Right atrium auricular region (tissue), 2 donors: Measurements from ENCODE around the gene KCNMB2. TPM values are rescaled to one million over a fixed set of nuclear protein-coding genes. Genes with fewer than 3 reads are reported as not detected.

Experiments
- DNase-seq: peaks from one replicate; pipeline ENCODE4 v3.0.0-alpha.2; 2019; ENCODE audit warnings: low spot score
- H3K27ac ChIP-seq, 2 donors: fragments of 200-600 bp; sonication (generic); 1 replicate in 1 of 2; 2 replicates in 1 of 2; pipeline ENCODE4 v1.5.1; 2016 to 2019
- H3K27me3 ChIP-seq, 2 donors: fragments of 200-600 bp; sonication (generic); one replicate each; pipeline versions ENCODE4 v1.5.1 to v1.6.0; 2017 to 2019
- H3K36me3 ChIP-seq: fragments of 200-600 bp; sonication (generic); one replicate; pipeline ENCODE4 v1.5.1; 2016
- H3K4me1 ChIP-seq, 2 donors: fragments of 200-600 bp; sonication (generic); one replicate each; pipeline versions ENCODE4 v1.5.1 to v1.6.0; 2017 to 2019
- H3K4me3 ChIP-seq, 2 donors: fragments of 200-600 bp; sonication (generic); 1 replicate in 1 of 2; 2 replicates in 1 of 2; pipeline ENCODE4 v1.5.1; 2017 to 2019; ENCODE audit warnings: mild to moderate bottlenecking in 1 of 2, moderate library complexity in 1 of 2
- H3K9me3 ChIP-seq, 2 donors: fragments of 200-600 bp; sonication (generic); one replicate each; pipeline ENCODE4 v1.5.1; 2019
- total RNA-seq, 2 donors: library from RNA; depleted of rRNA; stranded (reverse); fragments of >200 nt; gene quantifications; one replicate each; pipeline ENCODE4 v1.1.0, GENCODE V29; 2016
- TF ChIP-seq, protein P1 (sequence below), 2 donors: fragments of 200-600 bp; sonication (generic); IDR thresholded peaks; one replicate each; pipeline ENCODE4 v1.5.1; 2019; ENCODE audit warnings: antibody characterized with exemption in 2 of 2

Gene KCNMB2
- total RNA-seq, 2 donors from 2014 or later = 2.8 to 18.2 TPM

DNA sequence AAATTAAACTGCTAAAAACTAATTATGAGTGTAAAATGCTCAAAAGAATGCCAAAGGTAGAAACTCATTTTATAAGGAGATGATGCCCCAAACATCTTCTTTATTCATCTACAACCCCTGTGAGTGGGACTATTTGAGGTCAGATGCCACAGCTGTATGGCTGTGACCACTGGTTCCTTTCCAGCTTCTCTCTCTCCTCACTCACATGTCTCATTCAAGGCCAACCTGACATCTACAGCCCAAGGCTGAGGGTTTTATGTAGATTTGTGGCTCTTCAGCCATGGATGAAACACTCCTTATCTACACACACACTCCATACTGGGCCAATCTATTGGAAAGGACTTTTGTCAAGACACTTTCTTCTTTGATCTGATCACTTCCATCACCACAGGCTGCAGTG lies 231.3 kb downstream of the KCNMB2 start:
- Histone ChIP-seq H3K36me3 (no peaks in the 10 kb centered on the region), H3K27me3 (no peaks in the 10 kb centered on the region), H3K4me3 (no peak overlapping the region)

GRCh38 chr3:178768072-178768864 lies 232.0 kb downstream of the KCNMB2 start:
- no peaks in the 10 kb centered on the region for H3K9me3 ChIP-seq
- no peak overlapping the region for H3K4me3 ChIP-seq
- DNase-seq = no peak
- no peaks in the 10 kb centered on the region for H3K27me3 ChIP-seq
- TF ChIP-seq, protein P1, sequence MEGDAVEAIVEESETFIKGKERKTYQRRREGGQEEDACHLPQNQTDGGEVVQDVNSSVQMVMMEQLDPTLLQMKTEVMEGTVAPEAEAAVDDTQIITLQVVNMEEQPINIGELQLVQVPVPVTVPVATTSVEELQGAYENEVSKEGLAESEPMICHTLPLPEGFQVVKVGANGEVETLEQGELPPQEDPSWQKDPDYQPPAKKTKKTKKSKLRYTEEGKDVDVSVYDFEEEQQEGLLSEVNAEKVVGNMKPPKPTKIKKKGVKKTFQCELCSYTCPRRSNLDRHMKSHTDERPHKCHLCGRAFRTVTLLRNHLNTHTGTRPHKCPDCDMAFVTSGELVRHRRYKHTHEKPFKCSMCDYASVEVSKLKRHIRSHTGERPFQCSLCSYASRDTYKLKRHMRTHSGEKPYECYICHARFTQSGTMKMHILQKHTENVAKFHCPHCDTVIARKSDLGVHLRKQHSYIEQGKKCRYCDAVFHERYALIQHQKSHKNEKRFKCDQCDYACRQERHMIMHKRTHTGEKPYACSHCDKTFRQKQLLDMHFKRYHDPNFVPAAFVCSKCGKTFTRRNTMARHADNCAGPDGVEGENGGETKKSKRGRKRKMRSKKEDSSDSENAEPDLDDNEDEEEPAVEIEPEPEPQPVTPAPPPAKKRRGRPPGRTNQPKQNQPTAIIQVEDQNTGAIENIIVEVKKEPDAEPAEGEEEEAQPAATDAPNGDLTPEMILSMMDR (IDR thresholded peaks at IDR 0.05) = no peak
- no peaks in the 10 kb centered on the region for H3K36me3 ChIP-seq
- no peak overlapping the region for H3K27ac ChIP-seq
- no peaks in the 10 kb centered on the region for H3K4me1 ChIP-seq

More for the DNA sequence above, 231.3 kb downstream of the KCNMB2 start:
- no peak for DNase-seq
- Histone ChIP-seq H3K27ac (no peak overlapping the region), H3K4me1 (no peaks in the 10 kb centered on the region), H3K9me3 (no peaks in the 10 kb centered on the region)
- TF ChIP-seq, protein P1 (IDR thresholded peaks at IDR 0.05) = no peak

- Histone ChIP-seq H3K4me3 (no peak overlapping the region), H3K4me1 (no peaks in the 10 kb centered on the region), H3K27me3 (no peaks in the 10 kb centered on the region), H3K27ac (no peak overlapping the region), H3K9me3 (no peaks in the 10 kb centered on the region), H3K36me3 (no peaks in the 10 kb centered on the region)
- DNase-seq = no peak
- TF ChIP-seq, protein P1 (IDR thresholded peaks at IDR 0.05) = no peak
These were observed 235.3 kb downstream of the KCNMB2 start for GRCh38 chr3:178771511-178771910.

- H3K9me3 ChIP-seq = no peaks in the 10 kb centered on the region
- no peaks in the 10 kb centered on the region for H3K36me3 ChIP-seq
- H3K27me3 ChIP-seq = no peaks in the 10 kb centered on the region
- no peak overlapping the region for H3K27ac ChIP-seq
- no peaks in the 10 kb centered on the region for H3K4me1 ChIP-seq
- DNase-seq = no peak
- TF ChIP-seq, protein P1 (IDR thresholded peaks at IDR 0.05) = no peak
- no peak overlapping the region for H3K4me3 ChIP-seq
These were observed 236.5 kb downstream of the KCNMB2 start for GRCh38 chr3:178772746-178773145.

DNA sequence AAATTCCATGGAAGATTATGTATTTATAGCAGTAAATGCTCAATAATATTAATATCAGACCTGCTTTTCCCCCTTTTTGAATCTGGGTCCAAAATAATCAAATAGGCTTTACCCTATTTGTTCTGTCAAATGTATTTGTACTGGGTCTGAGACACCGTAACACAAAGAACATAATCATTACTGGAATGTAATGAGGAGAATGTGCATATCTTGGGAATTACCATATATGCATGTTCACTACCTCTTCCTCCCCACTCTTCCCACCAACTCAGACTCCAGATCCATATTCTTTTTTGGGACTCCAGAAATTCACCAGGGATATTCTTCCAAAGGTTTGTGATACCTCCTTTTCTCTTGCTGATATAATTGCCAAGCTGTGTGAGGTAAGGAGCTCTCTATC lies 237.1 kb downstream of the KCNMB2 start:
- Histone ChIP-seq H3K27ac (no peak overlapping the region), H3K9me3 (no peaks in the 10 kb centered on the region), H3K36me3 (no peaks in the 10 kb centered on the region), H3K4me3 (no peak overlapping the region), H3K27me3 (no peaks in the 10 kb centered on the region), H3K4me1 (no peaks in the 10 kb centered on the region)
- DNase-seq = no peak
- TF ChIP-seq, protein P1 (IDR thresholded peaks at IDR 0.05) = no peak
